GM19463 (cell line): Measurements from ENCODE around the gene ITSN1.

ENCODE experiments used
- ATAC-seq: cut with Tn5 transposase; IDR thresholded peaks from one replicate; pipeline ENCODE4 v1.9.1; 2021; ENCODE audit warnings: mild to moderate bottlenecking, moderate library complexity; ENCODE audit not compliant: unreplicated experiment

The ITSN1 gene

GRCh38 chr21:33945652-33946270 lies 303.5 kb downstream of the ITSN1 start:
- ATAC-seq: no peak

GRCh38 chr21:33947451-33948095 lies 305.3 kb downstream of the ITSN1 start:
- peak; percentile 52 for ATAC-seq

- peak; percentile 41 for ATAC-seq
Observed at GRCh38 chr21:33948096-33948950, 306.0 kb downstream of the ITSN1 start.

- no peak for ATAC-seq
Observed at GRCh38 chr21:33948951-33949444, 306.7 kb downstream of the ITSN1 start.
